ENCODE results near the gene BPHL. TPM values are rescaled to one million over a fixed set of nuclear protein-coding genes. Genes with fewer than 3 reads are reported as not detected.
A peak's percentile ranks its signal among the peaks of the same experiment; 100 is the strongest.

The BPHL gene
- total RNA-seq, 2 donors from 2014 or later: 13.4 to 31.7 TPM

DNA sequence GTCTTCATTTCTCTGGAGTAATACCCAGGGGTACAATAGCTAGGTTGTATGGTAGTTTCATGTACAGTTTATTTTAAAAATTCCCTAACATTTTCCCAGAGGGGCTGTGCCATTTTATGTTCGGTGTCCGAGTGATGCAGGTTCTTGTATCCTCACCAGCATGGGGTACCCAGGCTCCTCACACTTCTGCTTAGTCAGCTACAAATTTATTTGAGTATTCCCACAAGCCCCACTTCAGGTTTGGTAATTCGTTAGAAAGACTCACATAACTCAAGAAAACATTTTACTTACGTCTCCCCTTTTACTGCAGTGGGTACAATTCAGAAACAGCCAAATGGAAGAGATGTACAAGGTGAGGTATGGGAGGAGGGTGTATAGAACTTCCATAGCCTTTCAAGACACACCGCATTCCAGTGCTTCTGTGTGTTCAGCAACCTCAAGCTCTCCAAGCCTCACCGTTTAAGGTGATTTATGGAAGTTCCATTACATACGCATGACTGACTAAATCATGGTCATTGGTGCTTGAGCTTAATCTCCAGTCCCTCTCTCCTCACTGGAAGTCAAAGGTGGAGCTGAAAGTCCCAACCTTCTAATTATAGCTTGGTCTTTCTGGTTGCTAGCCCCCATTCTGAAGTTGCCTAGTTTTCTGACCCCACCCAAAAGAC lies 32.1 kb upstream of the BPHL start:
- Histone ChIP-seq H3K9ac (ENCODE audit: low read depth in 2 of 2, low read length in 2 of 2) (no peak overlapping the region), H3K9me3 (no peaks in the 10 kb centered on the region), H3K27me3 (no peaks in the 10 kb centered on the region), H3K4me3 (no peak overlapping the region), H3K27ac (no peak overlapping the region), H3K4me1 (no peaks in the 10 kb centered on the region), H3K36me3 (peaks cover 26% of the 10 kb centered on the region)
- intact Hi-C loops (cut with DNase I): no loop called here
- TF ChIP-seq, protein P1, sequence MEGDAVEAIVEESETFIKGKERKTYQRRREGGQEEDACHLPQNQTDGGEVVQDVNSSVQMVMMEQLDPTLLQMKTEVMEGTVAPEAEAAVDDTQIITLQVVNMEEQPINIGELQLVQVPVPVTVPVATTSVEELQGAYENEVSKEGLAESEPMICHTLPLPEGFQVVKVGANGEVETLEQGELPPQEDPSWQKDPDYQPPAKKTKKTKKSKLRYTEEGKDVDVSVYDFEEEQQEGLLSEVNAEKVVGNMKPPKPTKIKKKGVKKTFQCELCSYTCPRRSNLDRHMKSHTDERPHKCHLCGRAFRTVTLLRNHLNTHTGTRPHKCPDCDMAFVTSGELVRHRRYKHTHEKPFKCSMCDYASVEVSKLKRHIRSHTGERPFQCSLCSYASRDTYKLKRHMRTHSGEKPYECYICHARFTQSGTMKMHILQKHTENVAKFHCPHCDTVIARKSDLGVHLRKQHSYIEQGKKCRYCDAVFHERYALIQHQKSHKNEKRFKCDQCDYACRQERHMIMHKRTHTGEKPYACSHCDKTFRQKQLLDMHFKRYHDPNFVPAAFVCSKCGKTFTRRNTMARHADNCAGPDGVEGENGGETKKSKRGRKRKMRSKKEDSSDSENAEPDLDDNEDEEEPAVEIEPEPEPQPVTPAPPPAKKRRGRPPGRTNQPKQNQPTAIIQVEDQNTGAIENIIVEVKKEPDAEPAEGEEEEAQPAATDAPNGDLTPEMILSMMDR (IDR thresholded peaks at IDR 0.05): no peak
- no peak for DNase-seq

DNA sequence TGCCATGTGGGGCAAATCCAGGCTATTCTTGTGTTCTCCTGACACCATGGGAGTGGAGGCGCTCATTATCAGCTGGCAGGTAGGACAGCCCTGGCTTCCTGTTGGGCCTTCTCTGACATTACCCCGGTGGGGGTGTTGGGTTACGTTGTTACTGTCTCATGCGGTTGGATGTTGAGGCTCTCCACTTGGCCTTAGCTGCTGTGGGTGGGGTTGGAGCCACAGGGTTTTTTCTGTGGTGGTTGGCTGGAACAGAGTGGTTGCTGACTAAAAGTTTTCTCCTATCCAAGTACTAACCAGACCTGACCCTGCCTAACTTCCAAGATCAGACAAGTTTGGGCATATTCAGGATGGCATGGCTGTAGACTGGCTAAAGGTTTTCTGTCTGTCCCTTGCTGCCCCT lies 30.1 kb upstream of the BPHL start:
- TF ChIP-seq, protein P1 (IDR thresholded peaks at IDR 0.05): no peak
- Histone ChIP-seq H3K27ac (peak overlapping the region; percentile 7), H3K27me3 (no peaks in the 10 kb centered on the region), H3K36me3 (peaks cover 26% of the 10 kb centered on the region), H3K9ac (ENCODE audit: low read depth in 2 of 2, low read length in 2 of 2) (no peak overlapping the region), H3K4me1 (no peaks in the 10 kb centered on the region), H3K4me3 (no peak overlapping the region), H3K9me3 (no peaks in the 10 kb centered on the region)
- intact Hi-C loops (cut with DNase I): no loop called here
- no peak for DNase-seq

DNA sequence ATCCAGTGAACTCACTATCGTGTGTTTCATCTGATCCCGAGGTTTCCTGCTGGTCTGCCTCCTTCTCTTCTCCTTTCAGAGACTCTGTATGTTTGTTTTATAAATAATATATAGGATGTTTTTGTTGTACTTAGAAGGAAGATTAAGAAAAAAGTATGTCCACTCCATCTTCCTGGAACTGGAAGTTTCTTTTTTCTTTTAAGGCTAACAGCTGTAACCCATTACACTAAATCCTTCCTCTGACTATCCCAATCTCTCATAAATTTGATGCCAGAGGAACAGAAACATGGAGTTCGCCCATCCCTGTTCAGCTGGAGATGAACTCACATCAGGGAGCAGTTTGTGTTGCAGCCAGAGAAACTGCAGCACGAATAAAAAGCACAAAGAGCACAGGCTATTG lies 29.5 kb upstream of the BPHL start:
- Histone ChIP-seq H3K4me3 (no peak overlapping the region), H3K9ac (ENCODE audit: low read depth in 2 of 2, low read length in 2 of 2) (no peak overlapping the region), H3K27me3 (no peaks in the 10 kb centered on the region), H3K36me3 (peaks cover 26% of the 10 kb centered on the region), H3K27ac (peak overlapping the region; percentile 7), H3K9me3 (no peaks in the 10 kb centered on the region), H3K4me1 (no peaks in the 10 kb centered on the region)
- TF ChIP-seq, protein P1 (IDR thresholded peaks at IDR 0.05): no peak
- intact Hi-C loops (cut with DNase I): no loop called here
- no peak for DNase-seq

DNA sequence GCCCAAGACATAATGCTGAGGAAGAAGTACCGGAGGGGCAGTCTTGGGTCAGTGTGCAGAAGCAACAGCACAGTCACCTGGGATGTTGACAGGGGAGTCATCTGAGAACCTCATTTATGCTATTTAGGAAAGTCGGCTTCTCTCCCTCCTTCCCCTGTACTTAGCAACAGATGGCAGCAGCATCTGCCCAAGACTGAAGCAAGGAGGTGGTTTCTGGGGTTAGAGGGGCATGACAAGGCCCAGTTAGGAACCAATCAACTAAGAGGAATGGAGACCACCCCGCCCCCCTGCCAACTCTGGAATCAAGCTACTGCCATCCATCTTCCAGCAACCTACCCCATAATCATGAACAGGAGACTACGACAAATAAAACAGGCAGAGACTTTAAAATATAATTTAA lies 28.5 kb upstream of the BPHL start:
- Histone ChIP-seq H3K4me1 (no peaks in the 10 kb centered on the region), H3K4me3 (no peak overlapping the region), H3K9ac (ENCODE audit: low read depth in 2 of 2, low read length in 2 of 2) (no peak overlapping the region), H3K27ac (no peak overlapping the region), H3K27me3 (no peaks in the 10 kb centered on the region), H3K36me3 (peaks cover 26% of the 10 kb centered on the region), H3K9me3 (no peaks in the 10 kb centered on the region)
- no peak for DNase-seq
- TF ChIP-seq, protein P1 (IDR thresholded peaks at IDR 0.05): no peak
- intact Hi-C loops (cut with DNase I): no loop called here

DNA sequence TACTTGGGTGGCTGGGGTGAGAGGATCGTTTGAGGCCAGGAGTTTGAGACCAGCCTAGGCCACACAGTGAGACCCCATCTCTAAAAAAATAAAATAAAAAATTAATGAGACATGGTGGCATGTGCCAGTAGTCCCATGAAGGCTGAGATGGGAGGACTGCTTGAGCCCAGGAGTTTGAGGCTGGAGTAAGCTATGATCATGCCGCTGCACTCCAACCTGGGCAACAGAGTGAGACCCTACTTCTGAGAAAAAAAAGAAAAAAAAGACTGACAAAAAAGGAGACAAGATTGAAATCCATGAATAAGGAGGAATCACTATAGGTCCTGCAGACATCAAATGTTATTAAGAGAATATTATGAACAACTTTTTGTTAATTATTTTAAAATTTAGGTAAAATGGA lies 23.7 kb upstream of the BPHL start:
- Histone ChIP-seq H3K9me3 (no peaks in the 10 kb centered on the region), H3K9ac (ENCODE audit: low read depth in 2 of 2, low read length in 2 of 2) (no peak overlapping the region), H3K27me3 (no peaks in the 10 kb centered on the region), H3K36me3 (peaks cover 3% of the 10 kb centered on the region), H3K4me1 (no peaks in the 10 kb centered on the region), H3K4me3 (no peak overlapping the region), H3K27ac (no peak overlapping the region)
- TF ChIP-seq, protein P1 (IDR thresholded peaks at IDR 0.05): no peak
- intact Hi-C loops (cut with DNase I): no loop called here
- no peak for DNase-seq

Measured in colonic mucosa (tissue), 4 donors.